ENCODE data around the gene VAV1. TPM values are rescaled to one million over a fixed set of nuclear protein-coding genes. Genes with fewer than 3 reads are reported as not detected.

Gene VAV1
- total and polyA plus RNA-seq, 2 donors (not counting 3 experiments of a cell fraction or from before 2014, with no cell fraction given): not detected

DNA sequence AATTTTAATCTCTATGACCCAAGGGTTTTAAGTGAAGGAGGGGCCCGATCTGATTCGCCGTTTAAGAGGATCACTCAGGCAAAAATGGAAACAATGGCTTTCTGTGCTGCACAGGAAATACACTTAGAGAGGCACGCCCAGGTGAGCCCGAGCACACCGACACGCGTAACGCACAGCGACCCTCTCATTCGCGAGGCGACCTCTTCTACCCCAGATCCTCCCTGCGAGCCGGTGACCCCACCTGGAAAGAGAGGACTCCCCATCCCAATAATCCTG lies 5.5 kb upstream of the VAV1 start:
- TF ChIP-seq FOS (IDR thresholded peaks at IDR 0.05; ENCODE audit: borderline replicate concordance, insufficient read depth, low read length): no peak
- TF ChIP-seq POLR2A (IDR thresholded peaks at IDR 0.05; ENCODE audit: low read depth, low read length): no peak
- TF ChIP-seq GATA2 (IDR thresholded peaks at IDR 0.05; ENCODE audit: insufficient read depth, insufficient read length, low read depth, low read length): no peak
- TF ChIP-seq, protein P1, sequence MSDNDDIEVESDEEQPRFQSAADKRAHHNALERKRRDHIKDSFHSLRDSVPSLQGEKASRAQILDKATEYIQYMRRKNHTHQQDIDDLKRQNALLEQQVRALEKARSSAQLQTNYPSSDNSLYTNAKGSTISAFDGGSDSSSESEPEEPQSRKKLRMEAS (IDR thresholded peaks at IDR 0.05; ENCODE audit: insufficient read depth, insufficient read length): no peak
- no peak for TF ChIP-seq MYC (IDR thresholded peaks at IDR 0.05; ENCODE audit: low read depth, low read length)
- TF ChIP-seq, protein P2, sequence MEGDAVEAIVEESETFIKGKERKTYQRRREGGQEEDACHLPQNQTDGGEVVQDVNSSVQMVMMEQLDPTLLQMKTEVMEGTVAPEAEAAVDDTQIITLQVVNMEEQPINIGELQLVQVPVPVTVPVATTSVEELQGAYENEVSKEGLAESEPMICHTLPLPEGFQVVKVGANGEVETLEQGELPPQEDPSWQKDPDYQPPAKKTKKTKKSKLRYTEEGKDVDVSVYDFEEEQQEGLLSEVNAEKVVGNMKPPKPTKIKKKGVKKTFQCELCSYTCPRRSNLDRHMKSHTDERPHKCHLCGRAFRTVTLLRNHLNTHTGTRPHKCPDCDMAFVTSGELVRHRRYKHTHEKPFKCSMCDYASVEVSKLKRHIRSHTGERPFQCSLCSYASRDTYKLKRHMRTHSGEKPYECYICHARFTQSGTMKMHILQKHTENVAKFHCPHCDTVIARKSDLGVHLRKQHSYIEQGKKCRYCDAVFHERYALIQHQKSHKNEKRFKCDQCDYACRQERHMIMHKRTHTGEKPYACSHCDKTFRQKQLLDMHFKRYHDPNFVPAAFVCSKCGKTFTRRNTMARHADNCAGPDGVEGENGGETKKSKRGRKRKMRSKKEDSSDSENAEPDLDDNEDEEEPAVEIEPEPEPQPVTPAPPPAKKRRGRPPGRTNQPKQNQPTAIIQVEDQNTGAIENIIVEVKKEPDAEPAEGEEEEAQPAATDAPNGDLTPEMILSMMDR (IDR thresholded peaks at IDR 0.05; ENCODE audit: extremely low read depth in 1 of 2, insufficient read depth in 1 of 2, low read depth in 1 of 2, low read length in 2 of 2): no peak
- TF ChIP-seq JUN (IDR thresholded peaks at IDR 0.05; ENCODE audit: borderline replicate concordance, insufficient read depth, insufficient read length, low read depth): no peak
- no peak for TF ChIP-seq EZH2 (IDR thresholded peaks at IDR 0.05; ENCODE audit: borderline replicate concordance, low read depth, low read length, severe bottlenecking)
- TF ChIP-seq POLR2AphosphoS5 (IDR thresholded peaks at IDR 0.05; ENCODE audit: insufficient read depth, low read depth, low read length): no peak
- peak overlapping the region in 1 of 3 experiments; percentile 4 for H3K4me3 ChIP-seq (replicated peaks in 1 of 3; ENCODE audit: insufficient read depth in 1 of 3, low read depth in 1 of 3, low read length in 3 of 3)
- no peaks in the 10 kb centered on the region for H3K9me1 ChIP-seq (replicated peaks; ENCODE audit: control insufficient read depth, extremely low read depth, insufficient read depth, low read length)
- no peak overlapping the region for H3K9ac ChIP-seq (replicated peaks; ENCODE audit: extremely low read depth, insufficient read depth, low read length)
- H3K36me3 ChIP-seq (ENCODE audit: control insufficient read depth in 2 of 2, extremely low read depth in 1 of 2, insufficient read depth in 2 of 2, low read length in 2 of 2): no peaks in the 10 kb centered on the region
- BruUV-seq (replicated peaks): no TSS peak
- H3K9me3 ChIP-seq (replicated peaks; ENCODE audit: control insufficient read depth, insufficient read depth, low read length): no peaks in the 10 kb centered on the region
- no peak overlapping the region for H3K4me2 ChIP-seq (ENCODE audit: insufficient read depth, low read length)
- no peak for DNase-seq (ENCODE audit: low read depth, low spot score)
- dilution Hi-C loops (cut with MboI; ENCODE audit: extremely low pct_ligation_motif_present, low sequenced_read_pairs): no loop called here
- ChIA-PET CTCF (no interaction called here), POLR2A (no interaction called here)
- H3K27ac ChIP-seq (ENCODE audit: insufficient read depth, low read depth, low read length): no peak overlapping the region
- no peaks in the 10 kb centered on the region for H3K79me2 ChIP-seq (ENCODE audit: control insufficient read depth, insufficient read depth, low read length)
- no peak for FAIRE-seq
- no peaks in the 10 kb centered on the region for H4K20me1 ChIP-seq (replicated peaks; ENCODE audit: control insufficient read depth, extremely low read depth, insufficient read depth, low read length)
- peaks cover 5 to 9% of the 10 kb centered on the region in 2 experiments for H3K27me3 ChIP-seq (ENCODE audit: control insufficient read depth in 2 of 2, insufficient read depth in 2 of 2, low read length in 2 of 2)
- peak overlapping the region; percentile 52 for H2AFZ ChIP-seq (ENCODE audit: low read depth, low read length)
- peaks cover 4% of the 10 kb centered on the region for H3K4me1 ChIP-seq (ENCODE audit: control insufficient read depth, extremely low read depth, insufficient read depth, low read length)
- intact Hi-C loops (cut with micrococcal nuclease): loop anchor here (1.0 kb wide), 1 partner anchor 96 kb away; no protein-coding TSS in a partner anchor
